ENCODE results near the gene MZF1.
"Not testable (repeated sequence)": the region's sequence is repeated elsewhere in the genome, so short reads cannot be mapped to it uniquely, and the experiment has no call there.

MZF1 gene

DNA sequence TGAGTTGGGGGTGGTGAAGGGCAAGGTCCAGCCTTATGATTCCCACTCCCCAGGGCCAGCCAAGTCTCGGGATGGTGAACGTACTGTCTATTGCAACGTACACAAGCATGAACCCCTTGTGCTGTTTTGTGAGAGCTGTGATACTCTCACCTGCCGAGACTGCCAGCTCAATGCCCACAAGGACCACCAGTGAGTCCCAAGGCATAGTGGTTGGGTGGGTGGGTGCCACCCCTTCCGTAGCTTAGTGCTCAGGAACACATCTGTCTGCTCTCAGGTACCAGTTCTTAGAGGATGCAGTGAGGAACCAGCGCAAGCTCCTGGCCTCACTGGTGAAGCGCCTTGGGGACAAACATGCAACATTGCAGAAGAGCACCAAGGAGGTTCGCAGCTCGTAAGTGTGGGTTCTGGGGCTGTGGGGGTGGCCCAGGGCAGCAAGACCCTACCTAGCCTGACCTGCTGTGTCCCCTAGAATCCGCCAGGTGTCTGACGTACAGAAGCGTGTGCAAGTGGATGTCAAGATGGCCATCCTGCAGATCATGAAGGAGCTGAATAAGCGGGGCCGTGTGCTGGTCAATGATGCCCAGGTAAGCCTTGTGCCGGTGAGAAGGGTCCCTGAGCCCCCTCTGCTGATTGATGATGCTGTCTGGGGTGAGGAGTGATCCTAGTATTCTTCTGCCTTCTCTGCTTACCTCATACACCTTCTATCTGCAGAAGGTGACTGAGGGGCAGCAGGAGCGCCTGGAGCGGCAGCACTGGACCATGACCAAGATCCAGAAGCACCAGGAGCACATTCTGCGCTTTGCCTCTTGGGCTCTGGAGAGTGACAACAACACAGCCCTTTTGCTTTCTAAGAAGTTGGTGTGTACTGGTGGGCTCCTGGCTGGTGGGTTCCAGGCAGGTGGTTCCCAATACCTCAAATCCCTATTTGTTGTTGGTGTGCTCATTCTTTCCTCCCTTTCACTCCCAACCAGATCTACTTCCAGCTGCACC lies 25.5 kb downstream of the MZF1 start:
- Histone ChIP-seq H3K27me3 (replicated peaks) (no peaks in the 10 kb centered on the region), H3K4me3 (ENCODE audit: low read depth, low read length) (peak overlapping the region; percentile 5), H3K36me3 (replicated peaks) (peaks cover 54% of the 10 kb centered on the region), H3K27ac (no peak overlapping the region)
- in situ Hi-C loops (cut with HindIII; ENCODE audit: low pct_ligation_motif_present, low sequenced_read_pairs): no loop called here
- DNase-seq: no peak
- TF ChIP-seq, protein P1, sequence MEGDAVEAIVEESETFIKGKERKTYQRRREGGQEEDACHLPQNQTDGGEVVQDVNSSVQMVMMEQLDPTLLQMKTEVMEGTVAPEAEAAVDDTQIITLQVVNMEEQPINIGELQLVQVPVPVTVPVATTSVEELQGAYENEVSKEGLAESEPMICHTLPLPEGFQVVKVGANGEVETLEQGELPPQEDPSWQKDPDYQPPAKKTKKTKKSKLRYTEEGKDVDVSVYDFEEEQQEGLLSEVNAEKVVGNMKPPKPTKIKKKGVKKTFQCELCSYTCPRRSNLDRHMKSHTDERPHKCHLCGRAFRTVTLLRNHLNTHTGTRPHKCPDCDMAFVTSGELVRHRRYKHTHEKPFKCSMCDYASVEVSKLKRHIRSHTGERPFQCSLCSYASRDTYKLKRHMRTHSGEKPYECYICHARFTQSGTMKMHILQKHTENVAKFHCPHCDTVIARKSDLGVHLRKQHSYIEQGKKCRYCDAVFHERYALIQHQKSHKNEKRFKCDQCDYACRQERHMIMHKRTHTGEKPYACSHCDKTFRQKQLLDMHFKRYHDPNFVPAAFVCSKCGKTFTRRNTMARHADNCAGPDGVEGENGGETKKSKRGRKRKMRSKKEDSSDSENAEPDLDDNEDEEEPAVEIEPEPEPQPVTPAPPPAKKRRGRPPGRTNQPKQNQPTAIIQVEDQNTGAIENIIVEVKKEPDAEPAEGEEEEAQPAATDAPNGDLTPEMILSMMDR (IDR thresholded peaks at IDR 0.05; ENCODE audit: low read depth, low read length, missing control alignments): no peak

DNA sequence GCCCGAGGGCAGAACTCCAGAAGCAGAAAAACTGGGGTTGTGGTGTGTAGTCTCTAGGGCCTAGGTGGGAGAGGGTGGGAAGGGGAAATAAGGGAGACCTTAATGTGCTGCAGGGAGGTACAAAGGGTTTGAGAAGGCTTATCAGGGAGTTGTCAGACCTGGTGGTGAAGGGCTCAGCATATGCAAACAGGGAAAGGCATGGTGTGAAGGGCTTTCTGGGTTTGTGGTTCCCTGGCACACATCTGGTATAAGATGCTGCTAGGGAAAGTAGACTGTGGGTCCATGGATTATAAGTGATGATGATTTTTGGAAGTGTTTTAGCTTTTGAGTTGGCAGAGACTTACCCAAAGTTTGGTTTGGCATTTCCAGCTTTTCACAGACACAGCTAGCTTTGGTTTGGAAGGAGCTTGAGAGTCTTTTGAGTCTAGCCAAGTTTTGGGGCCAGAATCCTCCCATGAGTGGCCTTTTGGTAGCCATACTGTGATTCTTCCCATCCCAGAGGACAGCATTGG lies 27.1 kb downstream of the MZF1 start:
- Histone ChIP-seq H3K27ac (no peak overlapping the region), H3K4me3 (ENCODE audit: low read depth, low read length) (peak overlapping the region; percentile 88), H3K36me3 (replicated peaks) (peaks cover 39% of the 10 kb centered on the region), H3K27me3 (replicated peaks) (no peaks in the 10 kb centered on the region)
- in situ Hi-C loops (cut with HindIII; ENCODE audit: low pct_ligation_motif_present, low sequenced_read_pairs): no loop called here
- DNase-seq: no peak
- TF ChIP-seq, protein P1 (IDR thresholded peaks at IDR 0.05; ENCODE audit: low read depth, low read length, missing control alignments): no peak

- no peaks in the 10 kb centered on the region for H3K27me3 ChIP-seq (replicated peaks)
- H3K36me3 ChIP-seq (replicated peaks): peaks cover 32% of the 10 kb centered on the region
- TF ChIP-seq, protein P1 (IDR thresholded peaks at IDR 0.05; ENCODE audit: low read depth, low read length, missing control alignments): no peak
- DNase-seq: no peak
- peak overlapping the region; percentile 85 for H3K27ac ChIP-seq
- peak overlapping the region; percentile 88 for H3K4me3 ChIP-seq (ENCODE audit: low read depth, low read length)
- in situ Hi-C loops (cut with HindIII; ENCODE audit: low pct_ligation_motif_present, low sequenced_read_pairs): no loop called here
Observed at GRCh38 chr19:58545286-58546018, 27.7 kb downstream of the MZF1 start.

DNA sequence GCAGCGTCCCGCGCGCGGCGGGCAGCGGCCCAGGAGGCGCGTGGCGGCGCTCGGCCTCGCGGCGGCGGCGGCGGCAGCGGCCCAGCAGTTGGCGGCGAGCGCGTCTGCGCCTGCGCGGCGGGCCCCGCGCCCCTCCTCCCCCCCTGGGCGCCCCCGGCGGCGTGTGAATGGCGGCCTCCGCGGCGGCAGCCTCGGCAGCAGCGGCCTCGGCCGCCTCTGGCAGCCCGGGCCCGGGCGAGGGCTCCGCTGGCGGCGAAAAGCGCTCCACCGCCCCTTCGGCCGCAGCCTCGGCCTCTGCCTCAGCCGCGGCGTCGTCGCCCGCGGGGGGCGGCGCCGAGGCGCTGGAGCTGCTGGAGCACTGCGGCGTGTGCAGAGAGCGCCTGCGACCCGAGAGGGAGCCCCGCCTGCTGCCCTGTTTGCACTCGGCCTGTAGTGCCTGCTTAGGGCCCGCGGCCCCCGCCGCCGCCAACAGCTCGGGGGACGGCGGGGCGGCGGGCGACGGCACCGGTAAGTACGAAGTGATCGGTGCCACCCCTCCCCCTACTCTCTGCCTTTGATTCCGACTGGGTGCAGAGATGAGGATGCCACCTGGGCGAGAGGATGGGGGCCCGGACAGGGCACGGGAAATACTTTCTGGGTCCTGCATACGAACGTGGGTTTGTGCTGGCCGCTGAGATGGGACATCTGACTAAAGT lies 28.4 kb downstream of the MZF1 start:
- TF ChIP-seq, protein P1 (IDR thresholded peaks at IDR 0.05; ENCODE audit: low read depth, low read length, missing control alignments): no peak
- H3K27ac ChIP-seq: peak overlapping the region; percentile 85
- in situ Hi-C loops (cut with HindIII; ENCODE audit: low pct_ligation_motif_present, low sequenced_read_pairs): no loop called here
- H3K4me3 ChIP-seq (ENCODE audit: low read depth, low read length): peak overlapping the region; percentile 88
- H3K36me3 ChIP-seq (replicated peaks): peaks cover 25% of the 10 kb centered on the region
- no peak for DNase-seq
- H3K27me3 ChIP-seq (replicated peaks): no peaks in the 10 kb centered on the region

GRCh38 chr19:58543826-58544590 lies 29.1 kb downstream of the MZF1 start, which contains the start of gene TRIM28:
TRIM28 (plus strand) TSS chr19:58544064; CDS start chr19:58544758, 694 bp downstream.
- peak within 1 kb of the TSS; percentile 88 for H3K4me3 ChIP-seq (ENCODE audit: low read depth, low read length)
- peaks cover 18% of the 10 kb centered on the region for H3K36me3 ChIP-seq (replicated peaks)
- no peaks in the 10 kb centered on the region for H3K27me3 ChIP-seq (replicated peaks)
- TF ChIP-seq, protein P1 (IDR thresholded peaks at IDR 0.05; ENCODE audit: low read depth, low read length, missing control alignments): no peak
- in situ Hi-C loops (cut with HindIII; ENCODE audit: low pct_ligation_motif_present, low sequenced_read_pairs): no loop called here
- peak within 1 kb of the TSS; percentile 85 for H3K27ac ChIP-seq
- peak; percentile 98 for DNase-seq

GRCh38 chr19:58542641-58543372 lies 30.3 kb downstream of the MZF1 start:
- H3K36me3 ChIP-seq (replicated peaks); H3K4me3 ChIP-seq (ENCODE audit: low read depth, low read length); H3K27ac ChIP-seq; in situ Hi-C loops (cut with HindIII; ENCODE audit: low pct_ligation_motif_present, low sequenced_read_pairs); H3K27me3 ChIP-seq (replicated peaks); DNase-seq: not testable (repeated sequence)

DNA sequence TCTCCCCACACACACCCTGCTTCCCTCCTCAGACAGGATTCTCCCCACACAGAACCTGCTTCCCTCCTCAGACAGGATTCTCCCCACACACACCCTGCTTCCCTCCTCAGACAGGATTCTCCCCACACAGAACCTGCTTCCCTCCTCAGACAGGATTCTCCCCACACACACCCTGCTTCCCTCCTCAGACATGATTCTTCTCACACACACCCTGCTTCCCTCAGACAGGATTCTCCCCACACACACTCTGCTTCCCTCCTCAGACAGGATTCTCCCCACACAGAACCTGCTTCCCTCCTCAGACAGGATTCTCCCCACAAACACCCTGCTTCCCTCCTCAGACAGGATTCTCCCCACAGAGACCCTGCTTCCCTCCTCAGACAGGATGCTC lies 34.0 kb downstream of the MZF1 start:
- in situ Hi-C loops (cut with HindIII; ENCODE audit: low pct_ligation_motif_present, low sequenced_read_pairs); H3K27ac ChIP-seq; H3K36me3 ChIP-seq (replicated peaks); H3K27me3 ChIP-seq (replicated peaks); H3K4me3 ChIP-seq (ENCODE audit: low read depth, low read length); DNase-seq: not testable (repeated sequence)
